WI38 (cell line): ENCODE data around the gene VRK2.

Experiments
- H3K4me3 ChIP-seq: 2 replicates; pipeline ENCODE4 v1.5.1; 2011; ENCODE audit warnings: low read depth, mild to moderate bottlenecking, control low read depth, low read length
- CTCF ChIP-seq: IDR thresholded peaks from 2 replicates; pipeline ENCODE4 v1.5.1; 2012; ENCODE audit warnings: low read depth, mild to moderate bottlenecking, control low read depth, low read length

The VRK2 gene

GRCh38 chr2:58194458-58194857, 147.9 kb downstream of the VRK2 start:
- TF ChIP-seq CTCF = no peak
- no peak overlapping the region for H3K4me3 ChIP-seq

- no peak overlapping the region for H3K4me3 ChIP-seq
- no peak for TF ChIP-seq CTCF
Measured at GRCh38 chr2:58195662-58196061, 149.1 kb downstream of the VRK2 start.

GRCh38 chr2:58197894-58198293, 151.3 kb downstream of the VRK2 start:
- no peak overlapping the region for H3K4me3 ChIP-seq
- no peak for TF ChIP-seq CTCF

- no peak for TF ChIP-seq CTCF
- H3K4me3 ChIP-seq = no peak overlapping the region
Measured at GRCh38 chr2:58202404-58202803, 155.8 kb downstream of the VRK2 start.

- TF ChIP-seq CTCF = no peak
- H3K4me3 ChIP-seq = no peak overlapping the region
Measured at GRCh38 chr2:58203018-58203417, 156.4 kb downstream of the VRK2 start.

- no peak overlapping the region for H3K4me3 ChIP-seq
- no peak for TF ChIP-seq CTCF
Measured at GRCh38 chr2:58204195-58204959, 157.8 kb downstream of the VRK2 start.

- no peak overlapping the region for H3K4me3 ChIP-seq
Measured at GRCh38 chr2:58206785-58207184, 160.2 kb downstream of the VRK2 start.

More at GRCh38 chr2:58206785-58207184, 160.2 kb downstream of the VRK2 start:
- TF ChIP-seq CTCF = no peak
